HG03521 (cell line): ENCODE data around the gene RNF183.
A peak's percentile ranks its signal among the peaks of the same experiment; 100 is the strongest.

Experiments
- ATAC-seq: cut with Tn5 transposase; IDR thresholded peaks from one replicate; pipeline ENCODE4 v1.9.1; 2021; ENCODE audit warnings: mild to moderate bottlenecking, moderate library complexity; ENCODE audit not compliant: unreplicated experiment

RNF183 gene, protein sequence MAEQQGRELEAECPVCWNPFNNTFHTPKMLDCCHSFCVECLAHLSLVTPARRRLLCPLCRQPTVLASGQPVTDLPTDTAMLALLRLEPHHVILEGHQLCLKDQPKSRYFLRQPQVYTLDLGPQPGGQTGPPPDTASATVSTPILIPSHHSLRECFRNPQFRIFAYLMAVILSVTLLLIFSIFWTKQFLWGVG

DNA sequence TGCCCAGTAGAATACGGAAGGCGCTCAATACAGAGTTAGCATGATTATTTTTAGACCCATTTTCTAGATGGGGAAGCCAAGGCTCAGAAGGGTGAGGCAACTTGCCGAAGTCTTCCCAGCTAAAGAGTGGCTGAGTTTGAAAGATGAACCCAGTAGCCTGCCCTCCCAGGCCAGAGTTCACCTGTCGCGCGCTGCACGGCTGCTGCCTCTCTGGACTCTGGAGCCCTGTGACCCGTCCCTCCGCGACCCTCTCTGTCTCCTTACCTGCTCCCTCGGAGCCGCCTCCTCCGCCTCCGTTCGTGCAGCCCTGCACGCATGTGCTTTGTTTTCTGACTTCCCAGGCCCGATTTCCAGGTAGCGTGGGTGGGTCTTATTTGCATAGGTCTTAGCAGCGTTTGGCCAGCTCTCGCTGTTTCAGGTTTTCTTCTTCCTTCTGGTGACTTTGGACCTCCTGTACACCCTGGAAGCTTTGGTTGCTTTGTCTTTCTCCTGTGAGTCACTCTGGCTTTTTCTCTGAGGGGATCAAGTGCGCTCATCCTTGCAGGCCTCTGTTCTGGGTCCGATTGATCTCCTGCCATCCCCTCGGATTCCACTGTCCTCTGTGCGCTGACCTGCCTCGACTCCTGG, at the start of gene RNF183:
Gene RNF183 (minus strand): TSS at position 585 of the 627 bp plus-strand sequence. CDS start 5,192 bp downstream, outside the sequence.
- no peak for ATAC-seq

DNA sequence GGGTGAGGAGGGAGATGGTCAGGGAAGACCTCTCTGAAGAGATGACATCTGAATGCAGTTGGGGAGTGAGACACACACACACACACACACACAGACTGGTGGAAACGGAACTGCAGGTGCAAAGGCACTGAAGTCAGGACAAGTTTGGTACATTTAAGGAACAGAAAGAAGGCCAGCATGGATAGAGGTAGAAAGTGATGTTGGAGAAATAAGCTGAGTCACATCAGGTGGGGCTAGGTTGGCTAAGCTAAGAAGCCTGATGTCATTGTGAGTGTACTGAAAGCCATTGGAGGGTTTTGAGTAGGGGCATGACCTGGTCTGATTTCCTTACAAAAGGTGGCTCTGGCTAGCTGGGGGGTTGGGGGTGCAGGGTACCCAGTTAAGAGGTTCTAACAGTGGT, 49.2 kb upstream of the RNF183 start:
- no peak for ATAC-seq

DNA sequence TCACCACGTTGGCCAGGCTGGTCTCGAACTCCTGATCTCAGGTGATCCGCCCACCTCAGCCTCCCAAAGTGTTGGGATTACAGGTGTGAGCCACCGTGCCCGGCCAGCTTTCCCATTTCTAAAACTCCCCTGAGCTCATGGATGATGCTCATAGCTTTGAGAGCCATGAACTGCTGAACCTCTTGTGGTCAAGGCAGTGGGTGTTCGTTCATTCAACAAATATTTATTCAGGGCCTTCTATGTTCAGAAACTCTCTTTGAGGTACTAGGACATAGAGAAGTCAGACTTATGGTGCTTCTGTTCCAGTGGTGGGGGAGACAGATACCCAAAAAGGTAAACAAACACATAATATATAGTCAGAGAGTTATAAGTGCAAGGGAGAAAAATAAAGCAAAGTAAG, 48.8 kb upstream of the RNF183 start:
- ATAC-seq: no peak

DNA sequence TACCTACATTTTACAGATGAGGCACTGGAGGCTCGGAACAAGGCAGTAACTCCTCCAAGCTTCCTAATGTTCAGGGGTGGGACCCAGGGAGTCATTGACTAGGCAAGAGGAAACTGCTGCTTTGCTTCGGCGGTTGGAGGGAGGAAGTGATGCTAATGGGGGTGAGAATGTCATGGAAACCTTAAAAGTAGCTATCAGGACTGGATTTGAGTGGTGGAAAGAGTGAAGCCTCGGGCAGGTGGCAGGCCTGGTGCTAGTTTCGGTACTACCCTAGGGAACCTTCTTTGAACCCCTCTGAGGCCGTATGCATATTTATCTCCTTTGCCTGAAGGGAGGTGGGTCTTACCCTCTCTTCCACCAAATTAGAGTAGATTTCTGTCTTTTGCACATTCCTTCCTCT, 47.8 kb upstream of the RNF183 start:
- ATAC-seq: no peak

DNA sequence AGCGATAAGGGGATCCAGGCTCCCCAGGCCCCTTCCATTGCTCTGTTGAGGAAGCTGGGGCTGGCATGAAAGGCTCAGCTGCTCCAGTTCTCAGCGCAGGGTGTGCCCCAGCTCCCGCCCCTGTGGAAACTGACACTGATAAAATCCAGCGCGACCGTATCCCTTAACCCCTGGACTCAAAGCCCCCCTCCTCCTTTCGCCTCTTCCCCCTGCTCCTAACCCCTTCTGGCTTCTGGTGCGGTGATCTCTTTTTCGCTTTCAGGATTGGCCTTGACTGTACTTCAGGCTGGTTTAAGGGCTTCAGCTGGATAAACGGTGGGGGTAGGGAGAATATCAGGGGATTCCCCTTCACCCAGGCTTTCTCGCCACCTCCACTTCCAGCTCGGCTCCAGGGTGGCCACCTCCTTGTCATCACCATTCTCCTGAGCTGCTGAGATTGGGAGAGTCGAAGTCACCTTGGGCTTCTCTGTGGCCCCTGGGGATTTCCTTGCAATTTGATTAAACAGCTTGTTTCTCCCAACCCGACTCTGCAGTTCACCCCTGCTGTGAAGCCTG, 47.0 kb upstream of the RNF183 start:
- no peak for ATAC-seq

DNA sequence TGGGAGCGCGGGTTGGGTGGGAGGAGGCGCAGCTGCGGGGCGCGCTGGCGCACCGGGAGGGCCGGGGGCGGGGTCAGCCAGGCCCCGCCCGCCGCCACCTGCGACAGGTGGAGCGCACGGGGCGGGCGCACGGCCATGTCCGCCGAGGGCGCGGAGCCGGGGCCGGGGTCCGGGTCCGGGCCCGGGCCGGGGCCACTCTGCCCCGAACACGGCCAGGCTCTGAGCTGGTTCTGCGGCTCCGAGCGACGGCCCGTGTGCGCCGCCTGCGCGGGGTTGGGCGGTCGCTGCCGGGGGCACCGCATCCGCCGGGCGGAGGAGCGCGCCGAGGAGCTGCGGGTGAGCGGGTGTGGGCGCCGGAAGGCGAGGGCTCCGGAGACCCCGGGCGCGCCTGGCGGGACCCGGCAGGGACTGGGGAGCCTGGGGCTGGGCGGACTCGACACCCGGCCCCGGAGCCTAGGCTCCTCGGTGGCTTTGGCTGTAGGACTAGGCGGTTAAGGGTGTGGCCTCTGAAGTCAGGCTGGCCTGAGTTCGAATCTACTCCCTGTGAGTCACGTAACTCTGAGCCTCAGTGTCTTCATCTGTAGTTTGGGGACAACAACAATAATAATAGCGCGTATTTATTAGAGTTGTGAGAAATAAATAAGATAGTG, 46.4 kb upstream of the RNF183 start, which contains the start of gene BSPRY:
Gene BSPRY (plus strand): TSS at position 97 of the 650 bp plus-strand sequence. CDS start 39 bp downstream, at position 136.
- ATAC-seq: no peak

DNA sequence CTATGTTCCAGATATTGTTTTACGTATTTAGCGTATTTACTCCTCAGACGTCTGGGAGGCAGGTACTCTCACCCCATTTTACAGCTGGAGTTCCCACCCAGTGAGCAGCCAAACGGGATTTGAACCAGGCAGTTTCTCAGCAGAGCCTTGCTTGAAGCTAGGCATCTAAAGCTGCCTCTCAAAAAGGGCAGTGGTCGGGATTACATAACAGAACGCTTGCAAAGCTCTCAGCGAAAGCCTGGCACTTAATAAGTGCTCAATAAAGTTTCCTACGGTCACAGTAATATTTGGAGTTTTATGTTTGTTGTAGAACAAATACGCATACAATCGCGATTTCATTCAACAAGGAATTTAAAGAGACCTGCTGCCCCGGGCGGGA, 45.9 kb upstream of the RNF183 start:
- ATAC-seq: no peak

DNA sequence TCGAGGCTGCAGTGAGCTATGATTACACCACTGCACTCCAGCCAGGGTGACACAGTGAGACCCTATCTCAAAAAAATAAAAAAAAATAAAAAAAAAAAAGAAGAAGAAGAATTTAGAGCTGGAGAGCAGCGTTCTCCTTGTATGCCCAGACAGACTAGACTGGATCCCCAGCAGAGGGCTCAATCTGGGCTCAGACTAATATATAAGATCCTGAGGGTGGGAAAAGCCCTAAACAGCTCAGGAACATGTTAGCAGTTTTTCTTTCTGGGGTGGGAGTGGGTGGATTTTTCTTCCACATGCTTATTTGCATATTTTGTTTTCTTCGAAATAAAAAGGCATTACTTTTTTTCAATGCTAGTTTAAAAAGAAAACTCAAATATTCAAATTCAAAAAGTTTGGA, 45.3 kb upstream of the RNF183 start:
- no peak for ATAC-seq

DNA sequence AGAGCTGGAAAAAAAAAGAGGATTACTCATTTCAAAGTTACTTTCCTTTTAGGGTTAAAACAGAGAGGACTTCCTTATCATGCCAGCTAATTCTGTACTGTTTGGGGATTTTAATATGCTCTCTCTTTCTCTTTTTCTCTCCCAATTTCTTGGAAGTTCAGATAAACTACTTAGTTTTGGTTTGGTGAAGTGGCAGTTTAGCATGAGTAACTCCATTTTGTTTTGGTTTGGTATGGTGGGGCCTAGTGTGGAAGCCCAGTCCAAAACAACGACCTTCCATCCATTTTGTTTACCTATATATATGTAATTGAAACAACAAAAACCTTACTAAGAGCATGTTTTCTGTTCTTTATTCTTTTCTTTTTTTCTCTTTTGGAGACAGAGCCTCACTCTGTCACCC, 42.5 kb upstream of the RNF183 start:
- ATAC-seq: no peak

DNA sequence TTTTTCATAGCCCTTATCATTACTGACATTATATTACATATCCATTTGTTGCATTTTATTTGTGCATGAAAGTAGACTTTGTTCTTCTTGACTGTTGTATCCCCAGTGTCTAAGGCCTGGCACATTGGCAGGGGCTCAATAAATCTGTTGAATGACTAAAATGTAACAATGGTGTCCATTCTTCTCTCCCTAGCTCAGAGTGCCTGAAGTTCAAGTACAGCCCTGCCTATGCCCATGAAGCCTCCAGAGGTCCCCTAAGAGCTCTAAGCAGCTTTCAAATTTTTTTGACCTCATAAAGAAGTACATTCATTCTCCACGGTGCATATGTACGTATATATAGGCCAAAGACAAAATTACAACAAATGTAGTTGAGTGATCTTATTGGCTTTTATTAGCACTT, 42.0 kb upstream of the RNF183 start:
- no peak for ATAC-seq

DNA sequence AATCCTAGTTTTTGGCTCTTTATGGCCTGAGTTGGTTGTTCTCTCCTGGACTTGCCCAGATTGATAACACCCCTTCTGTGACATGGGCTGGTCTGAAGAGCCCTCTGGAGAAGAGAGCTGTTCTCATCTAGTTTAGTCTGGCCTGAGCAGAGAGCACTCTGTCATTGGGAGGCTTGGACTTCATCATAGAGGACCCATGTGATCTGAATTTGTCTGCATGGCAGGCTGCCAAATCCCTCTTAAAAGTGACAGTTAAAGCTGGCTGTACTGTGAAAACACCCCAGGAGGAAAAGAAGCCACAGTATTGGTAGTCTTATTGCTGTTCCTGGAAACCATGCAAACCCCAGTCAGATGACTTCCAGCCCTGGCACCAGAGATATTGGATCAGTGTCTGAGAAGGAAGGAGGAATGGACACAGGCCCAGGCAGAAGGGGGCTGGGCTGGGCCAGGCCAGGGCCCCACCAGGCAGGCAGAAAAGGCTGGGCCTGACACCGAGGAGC, 40.6 kb upstream of the RNF183 start:
- ATAC-seq: no peak

DNA sequence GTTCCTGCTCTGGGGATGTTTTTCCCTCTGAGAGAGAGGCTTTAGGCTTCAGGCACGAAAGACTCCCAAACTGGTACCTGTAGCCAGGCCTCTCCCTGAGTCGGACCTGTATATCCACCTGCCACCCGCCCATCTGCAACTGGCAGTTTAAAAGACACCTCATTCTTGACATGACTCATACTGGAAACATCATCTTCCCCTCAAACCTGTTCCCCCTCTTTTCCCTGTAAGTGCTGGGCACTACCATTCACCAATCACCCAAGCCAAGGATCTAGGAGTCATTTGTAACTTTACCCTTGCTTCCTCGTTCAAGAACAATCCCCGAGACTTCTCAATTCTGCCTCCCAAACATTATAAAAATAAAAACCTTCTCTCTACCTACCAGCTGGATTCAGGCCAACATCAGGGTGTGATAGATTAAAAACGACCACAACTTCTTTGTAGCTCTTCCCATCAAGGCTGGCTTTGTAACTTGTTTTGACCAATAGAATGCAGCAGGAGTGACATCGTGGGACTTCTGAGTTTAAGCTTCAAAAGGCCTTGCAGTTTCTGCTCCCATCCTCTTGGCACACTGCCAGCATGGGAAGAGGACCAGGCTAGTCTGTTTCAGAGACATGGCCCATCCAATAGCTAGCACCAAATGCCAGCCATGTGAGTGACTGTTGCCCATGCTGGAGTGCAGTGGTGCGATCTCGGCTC, 38.7 kb upstream of the RNF183 start:
- no peak for ATAC-seq

DNA sequence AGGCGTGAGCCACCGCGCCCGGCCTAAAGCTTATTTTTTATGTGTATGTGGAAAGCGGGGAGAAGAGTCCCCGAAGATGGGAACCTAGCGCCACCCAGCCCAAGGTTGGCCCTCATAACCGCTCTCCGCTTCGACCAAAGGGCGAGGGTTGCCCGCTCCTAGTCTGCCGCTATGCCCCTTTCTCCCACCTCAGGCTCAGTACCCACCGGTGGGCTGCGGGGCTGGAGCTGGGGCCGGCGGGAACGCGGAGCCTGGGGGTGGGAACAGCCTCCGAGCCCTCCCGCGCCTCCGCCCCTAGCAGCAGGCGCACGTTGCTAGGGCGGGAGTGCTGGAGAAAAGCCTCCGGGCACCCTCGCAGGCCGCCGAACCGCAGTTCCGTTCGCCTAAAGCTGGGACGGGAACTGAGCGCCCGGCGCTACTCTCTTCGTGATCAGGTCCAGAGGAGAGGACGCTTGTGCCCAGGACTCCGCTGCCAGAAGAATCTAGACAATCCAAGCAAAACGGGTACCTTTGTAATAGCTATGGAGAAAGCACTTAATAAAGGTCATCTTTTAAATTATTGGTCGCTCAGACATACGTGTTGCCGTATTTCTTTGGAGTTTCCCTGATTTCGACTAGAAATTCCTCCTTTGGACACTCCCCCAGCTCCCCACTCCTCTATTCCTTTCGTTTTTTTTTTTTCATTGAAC, 37.0 kb upstream of the RNF183 start, which contains the start of gene WDR31:
Gene WDR31 (minus strand): TSS at position 265 of the 689 bp plus-strand sequence. CDS start 8,253 bp downstream, outside the sequence.
- ATAC-seq: peak; percentile 98

DNA sequence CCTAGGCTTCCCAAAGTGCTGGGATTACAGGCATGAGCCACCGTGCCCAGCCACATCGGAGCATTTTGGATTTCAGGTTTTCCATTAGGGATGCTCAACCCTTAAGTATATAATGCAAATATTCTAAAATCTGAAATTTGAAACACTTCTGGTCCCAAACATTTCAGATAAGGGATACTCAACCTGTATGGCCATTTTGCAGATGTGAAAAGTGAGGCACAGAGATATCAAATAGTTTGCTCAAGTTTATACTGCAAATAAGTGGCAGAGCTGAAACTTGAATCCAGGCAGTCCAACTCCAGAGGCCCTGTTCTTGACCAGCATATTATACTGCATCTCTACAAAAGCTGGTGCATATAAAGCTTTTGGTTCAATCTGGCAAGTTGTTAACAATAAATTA, 34.5 kb upstream of the RNF183 start:
- ATAC-seq: no peak

DNA sequence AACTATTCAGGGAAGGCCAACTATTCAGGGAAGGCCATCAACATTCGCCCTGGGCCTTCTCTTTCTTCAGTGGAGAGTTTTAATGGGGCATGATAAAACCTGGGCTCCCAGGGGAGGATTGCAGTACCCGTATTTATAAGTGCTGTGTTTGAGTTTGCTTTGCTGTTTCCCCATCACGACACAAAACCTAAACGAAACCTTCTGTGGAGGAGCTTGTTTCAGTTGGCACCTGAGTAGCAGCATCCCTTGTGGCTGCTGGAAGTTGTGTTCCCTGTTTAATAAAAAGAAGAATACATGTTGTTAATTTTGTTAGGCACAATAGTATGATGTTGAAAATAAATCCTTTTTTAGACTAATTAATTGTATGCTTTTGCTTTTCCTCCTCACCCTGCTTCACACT, 28.6 kb upstream of the RNF183 start:
- ATAC-seq: no peak

DNA sequence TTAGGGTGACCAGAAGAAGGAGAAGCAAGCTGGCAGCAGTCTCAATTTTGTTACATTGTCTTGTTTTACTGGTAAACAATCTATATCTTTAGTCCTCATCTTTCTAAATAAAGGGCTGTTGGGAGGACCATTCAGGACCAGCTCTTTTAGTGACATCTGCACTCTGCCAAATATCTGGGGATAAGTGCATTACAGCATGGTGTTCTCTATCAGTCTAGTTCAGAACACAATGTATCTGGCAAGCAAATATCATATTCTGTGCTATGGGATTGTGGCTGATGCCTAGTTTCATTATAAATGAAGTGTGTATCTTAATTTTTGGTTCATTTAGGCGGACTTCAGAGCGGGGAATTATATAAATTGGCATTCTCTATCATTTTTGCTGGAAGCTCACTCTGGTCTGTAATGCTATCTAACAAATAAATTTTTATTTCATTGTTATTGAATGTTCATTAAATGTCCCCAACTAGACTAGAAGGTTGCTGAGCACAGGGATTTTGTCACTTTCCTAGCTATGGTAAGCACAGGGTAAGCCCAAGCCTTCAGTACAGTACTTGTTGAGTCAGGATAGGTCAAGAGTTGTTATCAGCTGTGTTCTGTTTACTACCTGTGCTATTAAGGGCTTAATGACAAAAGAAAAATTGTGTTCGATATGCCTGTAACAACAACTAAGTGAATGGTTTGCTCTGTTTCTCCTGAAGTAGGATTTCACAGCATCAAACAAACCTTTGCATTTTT, 25.0 kb upstream of the RNF183 start:
- ATAC-seq: no peak

DNA sequence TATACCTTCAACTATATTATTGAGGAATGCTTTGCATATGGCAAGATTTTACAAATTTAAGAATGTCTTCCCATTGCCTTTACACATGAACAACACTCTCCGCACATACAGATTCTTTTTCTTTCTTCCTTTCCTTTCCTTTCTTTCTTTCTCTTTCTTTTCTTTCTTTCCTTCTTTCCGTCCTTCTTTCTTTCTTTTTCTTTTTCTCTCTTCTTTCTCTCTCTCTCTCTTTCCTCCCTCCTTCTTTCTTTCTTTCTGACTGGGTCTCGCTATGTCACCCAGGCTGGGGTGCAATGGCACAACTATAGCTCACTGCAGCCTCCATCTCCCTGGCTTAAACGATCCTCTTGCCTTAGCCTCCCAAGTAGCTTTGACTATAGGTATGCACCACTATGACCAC, 23.1 kb upstream of the RNF183 start:
- ATAC-seq: no peak

DNA sequence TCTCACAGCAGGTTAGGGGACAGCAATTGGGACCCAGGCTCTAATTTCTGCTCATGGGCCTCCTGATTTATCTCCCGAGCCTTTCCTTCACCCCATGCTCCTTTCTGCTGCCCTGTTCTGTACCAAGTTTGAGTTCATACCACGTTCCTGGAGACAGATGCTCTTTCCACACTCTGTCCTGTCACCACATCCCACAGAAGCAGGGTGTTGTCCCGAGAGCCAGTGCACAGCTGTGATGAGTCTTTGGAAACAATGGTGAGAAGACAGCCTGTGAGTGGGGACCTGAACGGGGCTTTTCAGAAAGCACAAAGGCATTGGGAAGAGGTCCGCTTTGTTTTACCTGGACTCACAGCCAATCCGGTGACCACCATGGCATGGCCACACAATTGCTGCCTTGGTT, 19.5 kb upstream of the RNF183 start:
- no peak for ATAC-seq

DNA sequence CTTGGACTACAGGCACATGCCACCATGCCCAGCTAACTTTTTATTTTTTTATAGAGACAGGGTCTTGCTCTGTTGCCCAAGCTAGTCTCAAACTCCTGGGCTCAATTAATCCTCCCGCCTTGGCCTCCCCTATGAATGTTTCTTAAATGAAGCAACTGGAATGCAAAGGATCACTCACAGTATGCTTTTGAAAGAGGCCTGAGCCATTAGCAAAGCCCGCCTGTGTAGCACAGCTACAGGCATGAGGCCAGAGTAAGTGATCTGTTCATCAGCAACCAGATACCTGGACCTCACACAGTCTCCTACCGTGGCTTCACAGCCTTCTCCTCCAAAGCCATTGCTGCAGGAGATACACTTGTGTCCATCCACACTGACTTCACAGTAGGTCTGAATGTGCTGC, 16.9 kb upstream of the RNF183 start:
- no peak for ATAC-seq

DNA sequence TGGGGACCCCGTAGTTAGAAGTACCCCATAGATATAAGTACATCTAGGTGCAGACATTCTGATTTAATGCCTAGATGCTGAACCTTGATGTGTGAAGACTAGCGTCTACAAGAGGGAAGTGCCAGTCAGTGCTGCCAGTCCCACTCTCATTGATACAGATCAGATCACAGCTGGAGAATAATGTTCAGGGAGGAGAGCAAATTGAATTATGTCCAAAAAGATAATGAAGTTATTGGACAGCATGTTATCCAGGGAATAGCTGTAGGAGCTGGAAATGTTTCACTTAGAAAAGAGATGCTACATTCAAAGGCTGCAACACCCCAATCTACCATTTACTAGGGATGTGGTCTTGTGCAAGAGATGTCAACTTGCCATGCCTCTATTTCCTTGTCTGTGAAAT, 15.9 kb upstream of the RNF183 start:
- ATAC-seq: no peak
